Measurements from ENCODE around the gene AK9. TPM values are rescaled to one million over a fixed set of nuclear protein-coding genes. Genes with fewer than 3 reads are reported as not detected.
A peak's percentile ranks its signal among the peaks of the same experiment; 100 is the strongest.

Gene AK9
- total and polyA plus RNA-seq, 9 of the 15 experiments (the other 6 are each of a cell fraction or from before 2014, with no cell fraction given) = 0.59 to 1.9 (median 1.2) TPM

DNA sequence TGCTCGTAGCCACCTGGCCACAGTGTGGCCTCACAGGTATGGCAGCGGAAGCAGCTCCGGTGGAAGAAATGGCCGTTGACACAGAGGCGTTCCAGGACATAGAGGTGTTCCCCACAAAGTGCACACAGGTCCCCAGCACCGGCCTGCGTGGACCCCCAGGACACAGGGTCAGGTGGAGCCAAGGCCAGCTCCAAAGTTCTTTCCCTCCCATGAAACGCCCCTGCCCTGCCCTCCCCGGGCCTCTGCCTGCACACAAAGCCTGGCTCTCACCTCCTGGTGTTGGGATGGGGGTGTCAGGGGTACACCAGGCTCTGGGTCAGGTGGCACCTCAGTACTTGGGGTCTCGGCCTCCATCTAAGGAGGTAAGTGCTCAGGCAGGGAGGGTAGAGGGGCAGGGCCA, 243.9 kb downstream of the AK9 start (continued):
- TF ChIP-seq ZNF253 (CRISPR knock-in tag; conservative IDR thresholded peaks at IDR 0.05) (no peak), MYC (IDR thresholded peaks at IDR 0.05; ENCODE audit: low read depth, low read length) (no peak), MYC (CRISPR knock-in tag; IDR thresholded peaks at IDR 0.05; ENCODE audit: borderline replicate concordance, low read depth) (no peak), SAP30 (IDR thresholded peaks at IDR 0.05; ENCODE audit: borderline replicate concordance, insufficient read depth, low read depth, low read length, poor library complexity, severe bottlenecking) (no peak), C11orf30 (IDR thresholded peaks at IDR 0.05; ENCODE audit: low read depth) (no peak), POLR2AphosphoS2 (IDR thresholded peaks at IDR 0.05; ENCODE audit: low read length) (0 out of 2 replicates have a peak, but pooled peaks have one; percentile 10), ZNF175 (CRISPR knock-in tag; IDR thresholded peaks at IDR 0.05; ENCODE audit: low read depth) (no peak), ZBTB1 (CRISPR knock-in tag; IDR thresholded peaks at IDR 0.05; ENCODE audit: borderline replicate concordance, low read depth) (no peak), EZH2 (IDR thresholded peaks at IDR 0.05; ENCODE audit: borderline replicate concordance, low read depth, low read length) (no peak), HMG20B (CRISPR knock-in tag; IDR thresholded peaks at IDR 0.05) (no peak), MAFF (IDR thresholded peaks at IDR 0.05; ENCODE audit: low read length) (no peak), ZNF695 (CRISPR knock-in tag; IDR thresholded peaks at IDR 0.05) (no peak)
- TF ChIP-seq, protein P1, sequence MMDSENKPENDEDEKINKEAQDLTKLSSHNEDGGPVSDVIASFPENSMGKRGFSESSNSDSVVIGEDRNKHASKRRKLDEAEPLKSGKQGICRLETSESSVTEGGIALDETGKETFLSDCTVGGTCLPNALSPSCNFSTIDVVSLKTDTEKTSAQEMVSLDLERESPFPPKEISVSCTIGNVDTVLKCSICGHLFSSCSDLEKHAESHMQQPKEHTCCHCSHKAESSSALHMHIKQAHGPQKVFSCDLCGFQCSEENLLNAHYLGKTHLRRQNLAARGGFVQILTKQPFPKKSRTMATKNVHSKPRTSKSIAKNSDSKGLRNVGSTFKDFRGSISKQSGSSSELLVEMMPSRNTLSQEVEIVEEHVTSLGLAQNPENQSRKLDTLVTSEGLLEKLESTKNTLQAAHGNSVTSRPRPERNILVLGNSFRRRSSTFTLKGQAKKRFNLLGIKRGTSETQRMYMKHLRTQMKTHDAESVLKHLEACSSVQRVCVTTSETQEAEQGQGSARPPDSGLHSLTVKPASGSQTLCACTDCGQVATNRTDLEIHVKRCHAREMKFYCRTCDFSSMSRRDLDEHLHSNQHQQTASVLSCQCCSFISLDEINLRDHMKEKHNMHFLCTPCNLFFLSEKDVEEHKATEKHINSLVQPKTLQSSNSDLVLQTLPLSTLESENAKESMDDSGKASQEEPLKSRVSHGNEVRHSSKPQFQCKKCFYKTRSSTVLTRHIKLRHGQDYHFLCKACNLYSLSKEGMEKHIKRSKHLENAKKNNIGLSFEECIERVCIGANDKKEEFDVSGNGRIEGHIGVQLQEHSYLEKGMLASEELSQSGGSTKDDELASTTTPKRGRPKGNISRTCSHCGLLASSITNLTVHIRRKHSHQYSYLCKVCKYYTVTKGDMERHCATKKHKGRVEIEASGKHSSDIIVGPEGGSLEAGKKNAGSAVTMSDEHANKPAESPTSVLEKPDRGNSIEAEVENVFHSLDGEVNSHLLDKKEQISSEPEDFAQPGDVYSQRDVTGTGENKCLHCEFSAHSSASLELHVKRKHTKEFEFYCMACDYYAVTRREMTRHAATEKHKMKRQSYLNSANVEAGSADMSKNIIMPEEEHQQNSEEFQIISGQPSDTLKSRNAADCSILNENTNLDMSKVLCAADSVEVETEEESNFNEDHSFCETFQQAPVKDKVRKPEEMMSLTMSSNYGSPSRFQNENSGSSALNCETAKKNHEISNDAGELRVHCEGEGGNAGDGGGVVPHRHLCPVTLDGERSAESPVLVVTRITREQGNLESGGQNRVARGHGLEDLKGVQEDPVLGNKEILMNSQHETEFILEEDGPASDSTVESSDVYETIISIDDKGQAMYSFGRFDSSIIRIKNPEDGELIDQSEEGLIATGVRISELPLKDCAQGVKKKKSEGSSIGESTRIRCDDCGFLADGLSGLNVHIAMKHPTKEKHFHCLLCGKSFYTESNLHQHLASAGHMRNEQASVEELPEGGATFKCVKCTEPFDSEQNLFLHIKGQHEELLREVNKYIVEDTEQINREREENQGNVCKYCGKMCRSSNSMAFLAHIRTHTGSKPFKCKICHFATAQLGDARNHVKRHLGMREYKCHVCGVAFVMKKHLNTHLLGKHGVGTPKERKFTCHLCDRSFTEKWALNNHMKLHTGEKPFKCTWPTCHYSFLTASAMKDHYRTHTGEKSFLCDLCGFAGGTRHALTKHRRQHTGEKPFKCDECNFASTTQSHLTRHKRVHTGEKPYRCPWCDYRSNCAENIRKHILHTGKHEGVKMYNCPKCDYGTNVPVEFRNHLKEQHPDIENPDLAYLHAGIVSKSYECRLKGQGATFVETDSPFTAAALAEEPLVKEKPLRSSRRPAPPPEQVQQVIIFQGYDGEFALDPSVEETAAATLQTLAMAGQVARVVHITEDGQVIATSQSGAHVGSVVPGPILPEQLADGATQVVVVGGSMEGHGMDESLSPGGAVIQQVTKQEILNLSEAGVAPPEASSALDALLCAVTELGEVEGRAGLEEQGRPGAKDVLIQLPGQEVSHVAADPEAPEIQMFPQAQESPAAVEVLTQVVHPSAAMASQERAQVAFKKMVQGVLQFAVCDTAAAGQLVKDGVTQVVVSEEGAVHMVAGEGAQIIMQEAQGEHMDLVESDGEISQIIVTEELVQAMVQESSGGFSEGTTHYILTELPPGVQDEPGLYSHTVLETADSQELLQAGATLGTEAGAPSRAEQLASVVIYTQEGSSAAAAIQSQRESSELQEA (IDR thresholded peaks at IDR 0.05; ENCODE audit: low read depth) = no peak
- TF ChIP-seq, protein P2, sequence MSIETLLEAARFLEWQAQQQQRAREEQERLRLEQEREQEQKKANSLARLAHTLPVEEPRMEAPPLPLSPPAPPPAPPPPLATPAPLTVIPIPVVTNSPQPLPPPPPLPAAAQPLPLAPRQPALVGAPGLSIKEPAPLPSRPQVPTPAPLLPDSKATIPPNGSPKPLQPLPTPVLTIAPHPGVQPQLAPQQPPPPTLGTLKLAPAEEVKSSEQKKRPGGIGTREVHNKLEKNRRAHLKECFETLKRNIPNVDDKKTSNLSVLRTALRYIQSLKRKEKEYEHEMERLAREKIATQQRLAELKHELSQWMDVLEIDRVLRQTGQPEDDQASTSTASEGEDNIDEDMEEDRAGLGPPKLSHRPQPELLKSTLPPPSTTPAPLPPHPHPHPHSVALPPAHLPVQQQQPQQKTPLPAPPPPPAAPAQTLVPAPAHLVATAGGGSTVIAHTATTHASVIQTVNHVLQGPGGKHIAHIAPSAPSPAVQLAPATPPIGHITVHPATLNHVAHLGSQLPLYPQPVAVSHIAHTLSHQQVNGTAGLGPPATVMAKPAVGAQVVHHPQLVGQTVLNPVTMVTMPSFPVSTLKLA (conservative IDR thresholded peaks at IDR 0.05) = no peak
- TF ChIP-seq, protein P3, sequence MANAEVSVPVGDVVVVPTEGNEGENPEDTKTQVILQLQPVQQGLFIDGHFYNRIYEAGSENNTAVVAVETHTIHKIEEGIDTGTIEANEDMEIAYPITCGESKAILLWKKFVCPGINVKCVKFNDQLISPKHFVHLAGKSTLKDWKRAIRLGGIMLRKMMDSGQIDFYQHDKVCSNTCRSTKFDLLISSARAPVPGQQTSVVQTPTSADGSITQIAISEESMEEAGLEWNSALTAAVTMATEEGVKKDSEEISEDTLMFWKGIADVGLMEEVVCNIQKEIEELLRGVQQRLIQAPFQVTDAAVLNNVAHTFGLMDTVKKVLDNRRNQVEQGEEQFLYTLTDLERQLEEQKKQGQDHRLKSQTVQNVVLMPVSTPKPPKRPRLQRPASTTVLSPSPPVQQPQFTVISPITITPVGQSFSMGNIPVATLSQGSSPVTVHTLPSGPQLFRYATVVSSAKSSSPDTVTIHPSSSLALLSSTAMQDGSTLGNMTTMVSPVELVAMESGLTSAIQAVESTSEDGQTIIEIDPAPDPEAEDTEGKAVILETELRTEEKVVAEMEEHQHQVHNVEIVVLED (CRISPR knock-in tag; IDR thresholded peaks at IDR 0.05) = no peak
- TF ChIP-seq, protein P4, sequence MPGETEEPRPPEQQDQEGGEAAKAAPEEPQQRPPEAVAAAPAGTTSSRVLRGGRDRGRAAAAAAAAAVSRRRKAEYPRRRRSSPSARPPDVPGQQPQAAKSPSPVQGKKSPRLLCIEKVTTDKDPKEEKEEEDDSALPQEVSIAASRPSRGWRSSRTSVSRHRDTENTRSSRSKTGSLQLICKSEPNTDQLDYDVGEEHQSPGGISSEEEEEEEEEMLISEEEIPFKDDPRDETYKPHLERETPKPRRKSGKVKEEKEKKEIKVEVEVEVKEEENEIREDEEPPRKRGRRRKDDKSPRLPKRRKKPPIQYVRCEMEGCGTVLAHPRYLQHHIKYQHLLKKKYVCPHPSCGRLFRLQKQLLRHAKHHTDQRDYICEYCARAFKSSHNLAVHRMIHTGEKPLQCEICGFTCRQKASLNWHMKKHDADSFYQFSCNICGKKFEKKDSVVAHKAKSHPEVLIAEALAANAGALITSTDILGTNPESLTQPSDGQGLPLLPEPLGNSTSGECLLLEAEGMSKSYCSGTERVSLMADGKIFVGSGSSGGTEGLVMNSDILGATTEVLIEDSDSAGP (CRISPR knock-in tag; IDR thresholded peaks at IDR 0.05) = no peak

Data from K562 (cell line).